Stimulated activated CD4-positive, alpha-beta T cell treated with anti-CD3 and anti-CD28 coated beads, TNF-alpha, amount 100 ng/mL, for 4 hours (primary cell): ENCODE data around the gene CST11.

Experiments
- DNase-seq, 3 experiments: peaks; one replicate each; pipeline ENCODE4 v3.0.0-alpha.2; 2020; ENCODE audit warnings: low read depth in 3 of 3

Gene CST11

DNA sequence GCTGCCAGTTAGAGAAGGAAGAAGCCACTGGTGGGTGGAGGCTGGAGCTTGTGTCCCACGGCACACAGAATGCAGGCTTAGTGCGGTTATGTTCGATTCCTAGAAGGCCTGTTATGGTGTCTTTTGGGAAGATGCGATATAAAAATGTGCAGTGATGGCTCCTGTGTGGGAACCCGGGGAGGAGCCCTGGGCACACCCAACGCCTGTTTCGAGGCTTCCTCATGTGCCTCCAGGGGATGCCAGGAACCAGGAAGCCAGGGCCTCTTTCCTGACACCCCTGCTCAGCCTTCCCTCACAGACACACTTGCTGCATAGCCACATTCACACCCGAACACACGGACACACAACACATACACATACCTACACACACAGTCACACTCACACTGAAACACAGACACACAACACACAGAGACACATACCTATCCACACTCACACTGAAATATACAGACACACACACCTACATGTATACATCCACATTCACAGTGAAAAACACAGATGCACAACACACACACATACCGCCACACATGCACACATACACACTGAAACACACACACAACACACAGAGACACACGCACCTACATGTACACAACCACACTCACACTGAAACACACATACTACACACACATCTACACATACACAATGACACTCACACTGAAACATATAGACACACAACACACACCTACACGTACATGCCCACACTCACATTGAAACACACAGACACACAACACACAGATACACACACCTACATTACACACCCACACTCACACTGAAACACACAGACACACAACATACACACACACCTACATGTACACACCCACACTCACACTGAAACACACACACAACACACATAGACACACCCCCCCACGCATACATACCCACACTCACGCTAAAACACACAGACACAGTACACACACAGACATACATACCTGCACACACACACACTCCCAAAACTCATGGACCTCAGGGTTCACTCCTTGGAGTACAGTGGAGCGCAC is 1.2 kb upstream of the CST11 start:
- DNase-seq, result no peak

DNA sequence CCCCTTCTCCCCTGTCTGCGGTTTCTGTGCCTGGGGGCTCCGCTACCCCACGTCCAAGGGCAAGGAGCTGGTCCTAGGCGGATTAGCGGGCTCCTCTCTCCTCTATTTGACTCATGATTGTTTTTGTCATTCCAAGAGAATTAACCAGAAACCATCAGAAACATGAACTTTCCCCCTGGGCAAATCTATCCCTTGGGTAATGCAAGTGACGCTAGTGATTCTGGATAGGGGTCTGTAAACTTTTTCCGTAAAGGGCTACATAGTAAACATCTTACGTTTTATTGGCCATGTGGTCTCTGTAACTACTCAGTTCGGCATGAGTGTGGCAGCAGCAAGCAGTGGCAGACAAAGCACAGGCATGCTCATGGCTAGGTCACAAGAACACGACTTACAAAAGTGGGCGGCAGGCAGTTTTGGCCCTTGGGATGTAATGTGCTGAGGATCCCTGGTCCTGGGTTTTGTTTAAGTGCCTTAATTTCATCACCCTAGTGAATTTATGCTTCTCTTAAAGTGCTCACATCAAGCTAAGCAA is 654 bp downstream of the CST11 start:
- no peak for DNase-seq

- no peak for DNase-seq
Observed at GRCh38 chr20:23450877-23451276, 1.8 kb downstream of the CST11 start.

DNA sequence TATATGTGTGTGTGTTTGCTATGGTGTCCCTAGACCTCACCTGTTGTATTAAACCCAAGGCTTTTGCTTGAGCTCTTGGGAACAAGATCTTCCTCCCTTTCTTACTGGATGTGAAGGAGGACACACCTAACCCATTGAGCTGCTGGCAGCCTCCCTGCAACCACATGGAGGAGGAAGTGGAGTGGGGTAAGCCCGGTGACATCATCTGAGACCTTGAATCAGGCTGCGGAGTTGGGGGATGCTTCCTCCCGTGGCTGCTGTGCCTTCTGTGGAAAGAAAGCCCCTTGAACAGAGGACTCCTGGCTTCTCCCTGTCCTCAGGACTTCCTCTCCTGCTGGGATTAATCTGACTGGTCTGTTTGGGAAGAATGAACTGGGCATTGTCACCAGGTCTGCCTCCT is 3.3 kb downstream of the CST11 start:
- DNase-seq, result no peak

- DNase-seq, result no peak
Observed at GRCh38 chr20:23448167-23448566, 4.5 kb downstream of the CST11 start.

DNA sequence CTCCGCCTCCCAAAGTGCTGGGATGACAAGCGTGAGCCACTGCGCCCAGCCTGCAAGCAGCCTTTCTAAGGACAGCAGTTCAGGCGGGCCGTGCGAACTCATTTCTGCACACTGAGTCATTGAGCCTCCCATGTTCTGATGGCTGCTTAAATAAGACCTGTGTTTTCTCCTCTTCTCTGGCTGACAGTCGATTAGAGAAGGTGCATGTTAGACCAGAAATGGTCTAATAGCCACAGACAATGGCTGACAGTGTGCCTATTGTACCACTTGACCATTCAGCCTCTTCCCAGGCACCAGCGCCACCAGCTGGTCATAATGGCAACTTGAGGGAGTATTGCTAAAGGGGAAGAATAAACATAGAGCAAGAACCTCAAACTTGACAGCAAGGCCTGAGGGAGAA is 6.2 kb downstream of the CST11 start:
- peak in 1 of 3 experiments; percentile 14 for DNase-seq

DNA sequence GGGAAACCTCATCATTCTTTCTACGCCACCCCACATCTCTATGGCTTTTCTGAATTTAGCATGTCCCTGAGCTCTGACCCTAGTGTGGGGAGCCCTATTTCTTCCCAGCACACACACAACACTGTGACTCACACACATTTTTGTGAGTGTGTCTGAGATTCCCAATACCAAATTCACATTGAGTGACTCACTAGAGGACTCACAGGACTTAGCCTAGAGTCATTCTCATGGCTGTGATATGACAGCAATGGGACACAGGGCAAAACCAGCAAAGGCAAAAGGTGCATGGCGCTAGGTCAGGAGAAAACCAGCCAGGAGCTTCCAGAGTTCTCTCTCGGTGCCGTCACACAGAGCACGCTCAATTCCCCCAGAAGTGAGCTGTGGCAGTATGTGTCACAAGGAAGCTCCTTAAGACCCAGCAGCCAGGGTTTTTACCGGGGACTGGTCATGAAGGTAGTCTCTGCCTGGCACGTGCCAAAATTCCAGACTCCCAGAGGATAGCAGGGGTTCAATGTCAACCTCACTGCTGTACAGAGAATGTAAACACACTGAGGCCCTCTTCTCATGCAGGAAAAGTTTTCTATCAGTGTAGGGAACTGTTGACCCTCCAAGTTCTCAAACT is 7.0 kb downstream of the CST11 start:
- DNase-seq, result no peak

GRCh38 chr20:23444859-23445258 is 7.8 kb downstream of the CST11 start:
- no peak for DNase-seq

DNA sequence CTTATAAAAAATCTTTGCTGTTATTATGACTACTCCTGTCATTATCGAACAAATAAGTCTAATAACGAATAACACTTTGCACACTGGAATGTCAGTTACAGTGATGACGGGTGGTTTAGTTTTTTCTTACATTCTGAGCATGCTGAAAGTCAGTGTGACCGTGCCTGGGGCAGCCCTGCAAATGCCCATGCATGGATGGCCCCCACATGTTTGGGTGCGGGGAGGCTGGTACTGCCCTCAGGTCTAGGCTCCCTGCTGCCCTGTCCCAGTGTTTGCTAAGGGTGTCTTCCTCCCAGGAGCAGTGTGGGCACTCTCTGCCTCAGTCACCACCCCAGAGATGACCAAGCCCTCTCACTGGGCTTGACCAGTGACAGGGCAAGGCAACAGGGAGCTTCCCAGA is 10.2 kb downstream of the CST11 start:
- DNase-seq, result no peak

DNA sequence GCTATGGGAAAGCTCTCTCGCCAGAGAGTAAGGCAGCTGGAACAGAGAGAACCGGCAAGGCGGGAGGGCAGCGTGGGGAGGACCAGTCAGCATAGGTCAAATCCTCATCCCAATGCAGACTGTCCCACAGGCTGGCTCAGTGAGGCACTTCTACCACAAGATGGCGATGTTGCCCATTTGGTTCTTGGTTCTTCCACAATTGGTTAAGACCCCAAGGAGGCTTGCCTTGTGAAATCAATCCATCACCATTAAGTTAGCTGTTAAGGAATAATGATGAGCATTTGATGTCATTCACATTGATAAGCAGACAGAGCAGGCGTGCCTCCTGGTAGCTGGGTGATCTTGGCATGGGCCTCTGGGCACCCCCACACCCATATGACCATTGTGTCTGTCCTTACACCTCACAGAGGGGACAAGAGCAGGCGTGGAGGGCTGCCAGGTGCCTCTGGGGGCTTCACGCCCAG is 10.8 kb downstream of the CST11 start:
- peak; percentile 10 to 21 (median 21) for DNase-seq

DNA sequence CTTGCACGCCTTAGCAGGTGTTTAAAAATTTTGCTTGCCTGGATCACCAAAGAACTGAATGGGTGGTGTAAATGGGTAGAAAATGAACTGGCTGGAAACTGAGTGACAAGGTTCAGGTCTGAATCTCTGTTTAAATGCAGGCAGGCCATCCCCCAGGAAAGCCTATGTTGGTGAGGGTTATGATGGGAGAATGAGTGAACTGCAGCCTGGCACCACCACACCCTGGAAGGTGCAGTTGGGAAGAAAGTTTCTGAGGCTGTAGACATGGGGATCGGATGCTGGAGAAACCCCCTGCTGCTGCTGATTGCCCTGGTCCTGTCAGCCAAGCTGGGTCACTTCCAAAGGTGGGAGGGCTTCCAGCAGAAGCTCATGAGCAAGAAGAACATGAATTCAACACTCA is 12.7 kb downstream of the CST11 start:
- no peak for DNase-seq

DNA sequence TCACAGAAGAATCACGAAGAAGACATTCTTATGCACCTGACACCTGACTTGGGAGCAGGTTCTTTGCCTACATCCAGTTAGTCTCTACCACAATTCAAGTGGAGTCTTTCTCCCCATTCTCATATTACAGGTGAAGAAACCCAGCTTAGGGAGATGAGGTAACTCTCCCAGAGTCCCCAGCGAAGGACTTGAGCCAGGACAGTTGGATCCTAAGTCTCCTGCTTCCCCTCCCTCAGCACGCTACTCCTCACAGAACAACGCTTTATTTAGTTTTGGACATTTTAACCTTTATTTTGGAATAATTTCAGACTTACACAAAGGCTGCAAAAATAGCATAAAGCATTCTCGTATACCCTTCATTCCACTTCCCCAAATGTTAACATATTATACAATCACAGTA is 14.0 kb downstream of the CST11 start:
- DNase-seq, result no peak

GRCh38 chr20:23437126-23437899 is 15.4 kb downstream of the CST11 start:
- no peak for DNase-seq

GRCh38 chr20:23436681-23437080 is 16.0 kb downstream of the CST11 start:
- no peak for DNase-seq

GRCh38 chr20:23435626-23436539 is 16.8 kb downstream of the CST11 start:
- DNase-seq, result no peak

DNA sequence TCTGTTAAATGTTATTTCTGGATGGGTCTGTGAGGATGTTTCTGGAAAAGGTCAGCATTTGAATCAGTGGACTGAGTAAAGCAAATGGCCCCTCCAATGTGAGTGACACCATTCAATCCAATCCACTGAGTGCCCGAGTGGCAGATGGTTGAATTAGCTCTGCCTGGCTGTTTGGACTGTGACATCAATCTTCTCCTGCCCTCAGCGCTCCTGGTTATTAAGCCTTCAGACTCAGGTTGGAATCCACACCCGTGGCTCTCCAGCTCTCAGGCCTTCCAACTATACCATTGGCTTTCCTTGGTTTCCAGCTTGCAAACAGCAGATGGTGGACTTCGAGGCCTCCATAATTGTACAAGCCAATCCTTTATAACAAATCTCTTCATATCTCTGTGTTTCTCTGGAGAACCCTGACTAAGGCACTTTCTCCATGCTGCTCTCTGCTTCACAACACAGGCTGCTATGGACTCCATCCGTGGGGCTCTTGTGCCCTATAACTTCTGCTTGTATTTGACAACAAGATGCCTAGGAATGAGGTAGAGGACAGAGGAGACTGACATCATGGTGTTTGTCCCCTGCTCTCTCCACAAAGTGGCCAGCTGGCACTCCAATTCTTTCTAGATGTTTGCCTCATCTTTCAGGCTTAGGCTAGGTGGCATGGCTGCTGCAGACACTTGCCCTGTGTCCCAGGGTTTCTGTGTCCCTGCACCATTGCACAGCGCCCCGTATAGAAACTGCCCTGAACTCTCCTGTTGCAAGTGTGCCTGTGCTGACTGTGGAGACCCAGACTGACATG is 18.0 kb downstream of the CST11 start:
- DNase-seq, result no peak

DNA sequence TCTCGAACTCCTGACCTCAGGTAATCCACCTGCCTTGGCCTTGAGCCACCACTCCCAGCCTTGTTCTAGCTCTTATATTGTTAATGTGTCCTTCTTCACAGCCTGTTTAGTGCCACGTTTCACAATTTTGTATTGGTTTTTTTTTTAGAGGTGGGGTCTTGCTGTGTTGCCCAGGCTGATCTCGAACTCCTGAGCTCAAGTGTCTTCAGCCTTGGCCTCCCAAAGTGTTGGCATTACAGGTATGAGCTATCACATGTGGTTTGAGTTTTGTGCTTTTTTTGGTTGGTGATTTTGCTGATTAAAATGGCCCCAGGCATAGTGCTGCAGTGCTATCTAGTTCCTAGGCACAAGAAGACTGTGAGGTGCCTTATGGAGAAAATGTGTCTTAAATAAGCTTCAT is 19.0 kb downstream of the CST11 start:
- DNase-seq, result no peak

DNA sequence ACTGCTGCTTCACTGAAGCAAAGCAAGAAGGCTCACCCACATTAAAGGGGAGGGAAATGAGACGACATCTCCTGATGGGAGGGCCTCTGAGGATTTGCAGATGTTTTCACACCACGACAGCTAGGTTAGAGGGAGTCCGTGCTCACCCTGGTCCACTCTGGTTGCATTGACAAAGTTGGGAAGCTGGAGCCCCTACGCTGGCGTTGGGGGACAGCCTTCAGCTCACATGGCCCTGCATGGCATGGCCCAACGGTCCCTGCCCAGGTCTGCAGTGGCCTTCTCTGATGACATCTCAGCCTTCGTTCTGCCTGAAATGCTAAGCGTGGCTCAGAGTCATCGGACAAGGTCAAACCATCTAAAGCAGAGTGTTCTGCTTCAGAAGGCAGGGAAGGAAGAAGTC is 27.5 kb downstream of the CST11 start:
- no peak for DNase-seq

- peak; percentile 78 to 92 (median 82) for DNase-seq
Observed at GRCh38 chr20:23420943-23421931, 31.4 kb downstream of the CST11 start, which contains the start of gene NAPB. Gene NAPB, minus strand, starts transcription at chr20:23421488. Its CDS starts 86 bp downstream, at chr20:23421402.
